ENCODE data around the gene CATSPERD.

The CATSPERD gene

GRCh38 chr19:5827342-5827890, 107.0 kb downstream of the CATSPERD start:
- no peak for DNase-seq (ENCODE audit: low read depth)

GRCh38 chr19:5827891-5828660, 107.6 kb downstream of the CATSPERD start:
- peak; percentile 90 for DNase-seq (ENCODE audit: low read depth)
